CD4-positive, alpha-beta T cell treated with Interleukin-2 at 100 ng/mL for 4 hours (primary cell): ENCODE results near the gene EEF2K.
"Not testable (repeated sequence)": the region's sequence is repeated elsewhere in the genome, so short reads cannot be mapped to it uniquely, and the experiment has no call there.

Experiments
- DNase-seq: peaks from one replicate; pipeline ENCODE4 v3.0.0-alpha.2; 2020; ENCODE audit warnings: low spot score

EEF2K gene

GRCh38 chr16:22206013-22206841 lies at the start of gene EEF2K:
EEF2K (plus strand) TSS chr16:22206278; CDS start chr16:22225730, 19,452 bp downstream.
- peak; percentile 79 for DNase-seq

- no peak for DNase-seq
These were observed 44.7 kb upstream of the EEF2K start for GRCh38 chr16:22161401-22161800.

- peak; percentile 29 for DNase-seq
These were observed 44.0 kb upstream of the EEF2K start, which contains the start of gene SDR42E2 for GRCh38 chr16:22161999-22162655. SDR42E2 (plus strand) TSS chr16:22162506; CDS start chr16:22165583, 3,077 bp downstream.

GRCh38 chr16:22162656-22163009 lies 43.4 kb upstream of the EEF2K start:
- DNase-seq, result no peak

- no peak for DNase-seq
These were observed 42.3 kb upstream of the EEF2K start for GRCh38 chr16:22163806-22164205.

GRCh38 chr16:22164482-22164881 lies 41.6 kb upstream of the EEF2K start:
- DNase-seq, result no peak

- DNase-seq, result no peak
These were observed 40.4 kb upstream of the EEF2K start for GRCh38 chr16:22165508-22166285.

- DNase-seq, result no peak
These were observed 34.1 kb upstream of the EEF2K start for GRCh38 chr16:22171953-22172352.

- not testable (repeated sequence) for DNase-seq
These were observed 33.4 kb upstream of the EEF2K start for GRCh38 chr16:22172642-22173041.

GRCh38 chr16:22174642-22175041 lies 31.4 kb upstream of the EEF2K start:
- no peak for DNase-seq

- DNase-seq, result no peak
These were observed 27.8 kb upstream of the EEF2K start for GRCh38 chr16:22177968-22178930.

- no peak for DNase-seq
These were observed 24.7 kb upstream of the EEF2K start for GRCh38 chr16:22181426-22181825.

- DNase-seq, result no peak
These were observed 24.2 kb upstream of the EEF2K start for GRCh38 chr16:22181843-22182242.

- no peak for DNase-seq
These were observed 22.7 kb upstream of the EEF2K start for GRCh38 chr16:22183335-22183734.

GRCh38 chr16:22183901-22184614 lies 22.0 kb upstream of the EEF2K start:
- DNase-seq, result no peak

- DNase-seq, result no peak
These were observed 21.5 kb upstream of the EEF2K start for GRCh38 chr16:22184615-22184968.

- DNase-seq, result no peak
These were observed 19.6 kb upstream of the EEF2K start for GRCh38 chr16:22186517-22186916.

GRCh38 chr16:22188267-22188594 lies 17.8 kb upstream of the EEF2K start:
- no peak for DNase-seq

GRCh38 chr16:22188595-22189442 lies 17.3 kb upstream of the EEF2K start:
- peak; percentile 82 for DNase-seq

GRCh38 chr16:22189473-22190080 lies 16.5 kb upstream of the EEF2K start:
- no peak for DNase-seq
